HEK293 (cell line): Measurements from ENCODE around the gene FBXO21.

Experiments used
- CTCF ChIA-PET: fragments of 350-600 bp; formaldehyde crosslinking; extraction: SDS; loops from one replicate; lab custom pipeline; 2021; ENCODE audit warnings: antibody characterized with exemption; lab: Yijun Ruan, JAX
- POLR2A ChIA-PET: fragments of 300-600 bp; formaldehyde crosslinking; extraction: SDS; loops from one replicate; lab custom pipeline; 2020; ENCODE audit warnings: antibody characterized with exemption, inconsistent platforms; lab: Yijun Ruan, JAX
- H3K27ac ChIP-seq: fragments of 200-500 bp; sonication (Bioruptor generic); 2 replicates; pipeline ENCODE4 v1.5.1; 2014; ENCODE audit warnings: low read depth, low read length, control low read depth, inconsistent platforms; ENCODE audit errors: extremely low read depth
- H3K36me3 ChIP-seq, 2 experiments: fragments of 200-500 bp in 1 of 2; sonication (Bioruptor generic) in 1 of 2; 1 replicate in 1 of 2; 2 replicates in 1 of 2; pipeline ENCODE4 v1.5.1; 2014 to 2017; ENCODE audit warnings: inconsistent platforms in 2 of 2, low read length in 2 of 2; ENCODE audit not compliant: control insufficient read depth in 2 of 2, insufficient read depth in 1 of 2
- H3K4me1 ChIP-seq: fragments of 200-500 bp; sonication (Bioruptor generic); 2 replicates; pipeline ENCODE4 v1.5.1; 2014; ENCODE audit warnings: mild to moderate bottlenecking, low read length, inconsistent platforms; ENCODE audit not compliant: control insufficient read depth, insufficient read depth
- H3K4me3 ChIP-seq: 2 replicates; pipeline ENCODE4 v1.5.1; 2011; ENCODE audit warnings: low read depth, mild to moderate bottlenecking, control low read depth, low read length, moderate library complexity
- H3K9me3 ChIP-seq: fragments of 200-500 bp; sonication (Bioruptor generic); 2 replicates; pipeline ENCODE4 v1.5.1; 2014; ENCODE audit warnings: low read depth, low read length, inconsistent platforms; ENCODE audit not compliant: control insufficient read depth, insufficient read depth
- EGR2 ChIP-seq: fragments of 450-650 bp; formaldehyde crosslinking; IDR thresholded peaks from 2 replicates; pipeline ENCODE4 v1.5.1; 2016; ENCODE audit warnings: low read depth, missing biosample characterization, missing genetic modification characterization
- GLIS2 ChIP-seq: fragments of 450-650 bp; formaldehyde crosslinking; IDR thresholded peaks from 2 replicates; pipeline ENCODE4 v1.5.1; 2016; ENCODE audit warnings: missing biosample characterization, missing genetic modification characterization
- SP7 ChIP-seq: fragments of 450-650 bp; formaldehyde crosslinking; IDR thresholded peaks from 2 replicates; pipeline ENCODE4 v1.5.1; 2016; ENCODE audit warnings: missing biosample characterization, missing genetic modification characterization
- ZBTB7A ChIP-seq: fragments of 450-650 bp; formaldehyde crosslinking; IDR thresholded peaks from 2 replicates; pipeline ENCODE4 v1.5.1; 2016; ENCODE audit warnings: low read depth, missing biosample characterization, missing genetic modification characterization
- ZFP69B ChIP-seq: fragments of 450-650 bp; formaldehyde crosslinking; IDR thresholded peaks from 2 replicates; pipeline ENCODE4 v1.5.1; 2016; ENCODE audit warnings: missing biosample characterization, missing genetic modification characterization
- ZNF174 ChIP-seq: fragments of 450-650 bp; formaldehyde crosslinking; IDR thresholded peaks from 2 replicates; pipeline ENCODE4 v1.5.0; 2017; ENCODE audit warnings: missing biosample characterization, mild to moderate bottlenecking, missing genetic modification characterization
- ZNF266 ChIP-seq: fragments of 450-650 bp; formaldehyde crosslinking; IDR thresholded peaks from 2 replicates; pipeline ENCODE4 v1.5.1; 2016; ENCODE audit warnings: missing biosample characterization, missing genetic modification characterization, low read depth
- ZNF335 ChIP-seq: fragments of 450-650 bp; formaldehyde crosslinking; conservative IDR thresholded peaks from 2 replicates; pipeline ENCODE4 v1.5.1; 2016; ENCODE audit warnings: missing biosample characterization, missing genetic modification characterization
- ZNF664 ChIP-seq: fragments of 450-650 bp; formaldehyde crosslinking; IDR thresholded peaks from 2 replicates; pipeline ENCODE4 v1.5.1; 2016; ENCODE audit warnings: missing biosample characterization, missing genetic modification characterization
- ZNF747 ChIP-seq: fragments of 450-650 bp; formaldehyde crosslinking; IDR thresholded peaks from 2 replicates; pipeline ENCODE4 v1.5.1; 2016; ENCODE audit warnings: missing biosample characterization, missing genetic modification characterization
- TF ChIP-seq, protein P1 (sequence below): fragments of 450-650 bp; formaldehyde crosslinking; IDR thresholded peaks from 2 replicates; pipeline ENCODE4 v1.5.1; 2016; ENCODE audit warnings: missing biosample characterization, missing genetic modification characterization
- TF ChIP-seq, protein P2 (sequence below): fragments of 450-650 bp; formaldehyde crosslinking; optimal IDR thresholded peaks from 2 replicates; pipeline ENCODE3; 2016; ENCODE audit warnings: missing biosample characterization, mild to moderate bottlenecking, missing genetic modification characterization
- TF ChIP-seq, protein P3 (sequence below): fragments of 450-650 bp; formaldehyde crosslinking; IDR thresholded peaks from 2 replicates; pipeline ENCODE4 v1.5.1; 2017; ENCODE audit warnings: missing biosample characterization, missing genetic modification characterization
- TF ChIP-seq, protein P4 (sequence below): fragments of 450-650 bp; formaldehyde crosslinking; conservative IDR thresholded peaks from 2 replicates; pipeline ENCODE4 v1.5.1; 2016; ENCODE audit warnings: low read depth, missing biosample characterization, missing genetic modification characterization
- TF ChIP-seq, protein P5 (sequence below): fragments of 450-650 bp; formaldehyde crosslinking; IDR thresholded peaks from 2 replicates; pipeline ENCODE4 v1.5.1; 2016; ENCODE audit warnings: missing biosample characterization, missing genetic modification characterization
- TF ChIP-seq, protein P6 (sequence below): fragments of 450-650 bp; formaldehyde crosslinking; IDR thresholded peaks from 2 replicates; pipeline ENCODE4 v1.5.1; 2017; ENCODE audit warnings: missing biosample characterization, mild to moderate bottlenecking, missing genetic modification characterization, moderate library complexity

FBXO21 gene

DNA sequence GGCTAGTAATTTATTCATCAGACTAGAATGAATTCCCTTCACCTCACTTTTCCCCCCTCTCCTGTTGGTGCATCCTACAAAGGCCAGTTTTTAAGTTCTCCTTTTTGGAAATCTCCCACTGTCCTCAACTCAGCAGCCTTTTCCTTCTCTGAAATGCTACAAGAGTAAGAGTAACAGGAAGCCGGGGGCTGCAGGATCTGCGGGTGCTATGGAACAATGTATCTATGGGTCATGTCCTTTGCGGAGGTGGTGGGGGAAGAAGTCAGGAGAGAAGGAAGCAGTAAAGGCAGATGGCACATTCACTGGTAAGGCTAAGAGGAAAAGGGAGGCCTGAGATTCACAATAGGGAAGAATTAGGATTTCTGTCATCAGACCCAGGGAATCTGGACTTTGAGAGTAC is 68.8 kb downstream of the FBXO21 start:
- TF ChIP-seq, protein P1, sequence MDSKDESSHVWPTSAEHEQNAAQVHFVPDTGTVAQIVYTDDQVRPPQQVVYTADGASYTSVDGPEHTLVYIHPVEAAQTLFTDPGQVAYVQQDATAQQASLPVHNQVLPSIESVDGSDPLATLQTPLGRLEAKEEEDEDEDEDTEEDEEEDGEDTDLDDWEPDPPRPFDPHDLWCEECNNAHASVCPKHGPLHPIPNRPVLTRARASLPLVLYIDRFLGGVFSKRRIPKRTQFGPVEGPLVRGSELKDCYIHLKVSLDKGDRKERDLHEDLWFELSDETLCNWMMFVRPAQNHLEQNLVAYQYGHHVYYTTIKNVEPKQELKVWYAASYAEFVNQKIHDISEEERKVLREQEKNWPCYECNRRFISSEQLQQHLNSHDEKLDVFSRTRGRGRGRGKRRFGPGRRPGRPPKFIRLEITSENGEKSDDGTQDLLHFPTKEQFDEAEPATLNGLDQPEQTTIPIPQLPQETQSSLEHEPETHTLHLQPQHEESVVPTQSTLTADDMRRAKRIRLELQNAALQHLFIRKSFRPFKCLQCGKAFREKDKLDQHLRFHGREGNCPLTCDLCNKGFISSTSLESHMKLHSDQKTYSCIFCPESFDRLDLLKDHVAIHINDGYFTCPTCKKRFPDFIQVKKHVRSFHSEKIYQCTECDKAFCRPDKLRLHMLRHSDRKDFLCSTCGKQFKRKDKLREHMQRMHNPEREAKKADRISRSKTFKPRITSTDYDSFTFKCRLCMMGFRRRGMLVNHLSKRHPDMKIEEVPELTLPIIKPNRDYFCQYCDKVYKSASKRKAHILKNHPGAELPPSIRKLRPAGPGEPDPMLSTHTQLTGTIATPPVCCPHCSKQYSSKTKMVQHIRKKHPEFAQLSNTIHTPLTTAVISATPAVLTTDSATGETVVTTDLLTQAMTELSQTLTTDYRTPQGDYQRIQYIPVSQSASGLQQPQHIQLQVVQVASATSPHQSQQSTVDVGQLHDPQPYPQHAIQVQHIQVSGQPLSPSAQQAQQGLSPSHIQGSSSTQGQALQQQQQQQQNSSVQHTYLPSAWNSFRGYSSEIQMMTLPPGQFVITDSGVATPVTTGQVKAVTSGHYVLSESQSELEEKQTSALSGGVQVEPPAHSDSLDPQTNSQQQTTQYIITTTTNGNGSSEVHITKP = peak; percentile 14; the same call in 1 of the 2 replicates
- TF ChIP-seq EGR2 = peak; percentile 59
- no peak for TF ChIP-seq ZNF174 (tag by site-specific recombination)
- TF ChIP-seq SP7 = no peak
- H3K27ac ChIP-seq = no peak overlapping the region

DNA sequence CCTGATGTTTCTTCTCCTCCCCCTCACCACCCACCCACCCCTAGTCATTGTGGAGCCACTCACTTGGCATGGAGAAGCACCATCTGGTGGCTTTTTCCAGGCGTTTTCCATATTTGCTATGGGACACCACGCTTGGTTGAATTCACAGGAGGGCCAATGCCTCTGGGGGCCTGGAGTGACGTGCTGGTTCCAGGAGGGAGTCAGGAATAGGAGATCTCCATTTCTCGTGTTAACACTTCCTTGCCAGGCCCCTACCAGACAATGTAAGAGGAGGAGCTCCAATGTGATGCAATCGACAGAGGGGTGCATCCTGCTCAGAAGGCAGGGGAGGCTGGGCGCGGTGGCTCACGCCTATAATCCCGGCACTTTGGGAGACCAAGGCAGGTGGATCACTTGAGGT is 69.5 kb downstream of the FBXO21 start:
- Histone ChIP-seq H3K4me3 (no peak overlapping the region), H3K9me3 (no peaks in the 10 kb centered on the region), H3K36me3 (no peaks in the 10 kb centered on the region), H3K27ac (no peak overlapping the region), H3K4me1 (no peaks in the 10 kb centered on the region)
- CTCF ChIA-PET = interaction anchor here (0.6 to 4.2 kb wide), 20 partner anchors 9 to 418 kb away, joined by 4 to 106 read pairs (median 8); no protein-coding TSS in a partner anchor
- TF ChIP-seq, protein P2, sequence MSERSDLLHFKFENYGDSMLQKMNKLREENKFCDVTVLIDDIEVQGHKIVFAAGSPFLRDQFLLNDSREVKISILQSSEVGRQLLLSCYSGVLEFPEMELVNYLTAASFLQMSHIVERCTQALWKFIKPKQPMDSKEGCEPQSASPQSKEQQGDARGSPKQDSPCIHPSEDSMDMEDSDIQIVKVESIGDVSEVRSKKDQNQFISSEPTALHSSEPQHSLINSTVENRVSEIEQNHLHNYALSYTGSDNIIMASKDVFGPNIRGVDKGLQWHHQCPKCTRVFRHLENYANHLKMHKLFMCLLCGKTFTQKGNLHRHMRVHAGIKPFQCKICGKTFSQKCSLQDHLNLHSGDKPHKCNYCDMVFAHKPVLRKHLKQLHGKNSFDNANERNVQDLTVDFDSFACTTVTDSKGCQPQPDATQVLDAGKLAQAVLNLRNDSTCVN (tag by site-specific recombination) = no peak
- TF ChIP-seq ZBTB7A (tag by site-specific recombination) = no peak
- POLR2A ChIA-PET = interaction anchor here (0.6 kb wide), 1 partner anchor 27 kb away, joined by 3 read pairs; no protein-coding TSS in a partner anchor

More for the DNA sequence above, 68.8 kb downstream of the FBXO21 start:
- ChIA-PET CTCF (interaction anchor here (0.6 to 4.2 kb wide), 5 partner anchors 11 to 1704 kb away, joined by 3 to 106 read pairs (median 13); no protein-coding TSS in a partner anchor), POLR2A (no interaction called here)
- Histone ChIP-seq H3K4me1 (no peaks in the 10 kb centered on the region), H3K9me3 (no peaks in the 10 kb centered on the region), H3K4me3 (no peak overlapping the region), H3K36me3 (no peaks in the 10 kb centered on the region)

DNA sequence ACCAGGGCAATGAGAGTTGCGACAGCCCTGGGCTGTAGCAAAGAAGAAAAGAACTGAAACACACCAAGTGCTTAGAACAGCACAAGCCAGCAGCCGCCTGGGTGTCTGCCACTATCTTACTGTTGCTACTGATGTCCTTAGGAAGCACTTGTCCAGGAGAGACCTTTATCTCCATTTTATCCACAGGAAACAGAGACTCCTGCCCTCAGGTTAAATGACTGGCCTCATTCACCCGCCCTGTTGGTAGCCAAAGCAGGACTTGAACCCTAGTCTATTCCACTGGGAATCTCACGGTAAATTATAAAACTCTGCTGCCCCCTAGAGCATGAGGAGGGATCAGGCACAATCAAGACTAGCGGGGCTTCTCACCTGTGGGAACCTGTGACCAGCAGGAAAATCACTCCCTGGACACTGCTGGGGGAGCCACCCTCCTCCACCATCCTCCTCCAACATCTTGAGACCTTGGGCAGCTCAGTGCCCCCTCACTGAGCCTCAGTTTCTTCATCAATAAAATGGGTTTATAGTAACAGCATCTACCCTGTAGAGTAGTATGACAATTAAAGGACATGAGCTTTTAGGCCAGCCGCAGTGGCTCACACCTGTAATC is 70.6 kb downstream of the FBXO21 start:
- no peak overlapping the region for H3K27ac ChIP-seq
- no peaks in the 10 kb centered on the region for H3K36me3 ChIP-seq
- no peaks in the 10 kb centered on the region for H3K4me1 ChIP-seq
- POLR2A ChIA-PET = no interaction called here
- no peaks in the 10 kb centered on the region for H3K9me3 ChIP-seq
- CTCF ChIA-PET = interaction anchor here (0.6 to 4.2 kb wide), 39 partner anchors 9 to 939 kb away, joined by 3 to 106 read pairs (median 5); no protein-coding TSS in a partner anchor
- no peak overlapping the region for H3K4me3 ChIP-seq
- TF ChIP-seq ZNF664 (tag by site-specific recombination) (no peak), ZNF747 (no peak), ZNF335 (tag by site-specific recombination) (no peak), ZNF266 (tag by site-specific recombination) (no peak), ZFP69B (tag by site-specific recombination) (no peak), GLIS2 (tag by site-specific recombination) (no peak), EGR2 (no peak)
- TF ChIP-seq, protein P3, sequence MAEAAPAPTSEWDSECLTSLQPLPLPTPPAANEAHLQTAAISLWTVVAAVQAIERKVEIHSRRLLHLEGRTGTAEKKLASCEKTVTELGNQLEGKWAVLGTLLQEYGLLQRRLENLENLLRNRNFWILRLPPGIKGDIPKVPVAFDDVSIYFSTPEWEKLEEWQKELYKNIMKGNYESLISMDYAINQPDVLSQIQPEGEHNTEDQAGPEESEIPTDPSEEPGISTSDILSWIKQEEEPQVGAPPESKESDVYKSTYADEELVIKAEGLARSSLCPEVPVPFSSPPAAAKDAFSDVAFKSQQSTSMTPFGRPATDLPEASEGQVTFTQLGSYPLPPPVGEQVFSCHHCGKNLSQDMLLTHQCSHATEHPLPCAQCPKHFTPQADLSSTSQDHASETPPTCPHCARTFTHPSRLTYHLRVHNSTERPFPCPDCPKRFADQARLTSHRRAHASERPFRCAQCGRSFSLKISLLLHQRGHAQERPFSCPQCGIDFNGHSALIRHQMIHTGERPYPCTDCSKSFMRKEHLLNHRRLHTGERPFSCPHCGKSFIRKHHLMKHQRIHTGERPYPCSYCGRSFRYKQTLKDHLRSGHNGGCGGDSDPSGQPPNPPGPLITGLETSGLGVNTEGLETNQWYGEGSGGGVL = no peak
- TF ChIP-seq, protein P4, sequence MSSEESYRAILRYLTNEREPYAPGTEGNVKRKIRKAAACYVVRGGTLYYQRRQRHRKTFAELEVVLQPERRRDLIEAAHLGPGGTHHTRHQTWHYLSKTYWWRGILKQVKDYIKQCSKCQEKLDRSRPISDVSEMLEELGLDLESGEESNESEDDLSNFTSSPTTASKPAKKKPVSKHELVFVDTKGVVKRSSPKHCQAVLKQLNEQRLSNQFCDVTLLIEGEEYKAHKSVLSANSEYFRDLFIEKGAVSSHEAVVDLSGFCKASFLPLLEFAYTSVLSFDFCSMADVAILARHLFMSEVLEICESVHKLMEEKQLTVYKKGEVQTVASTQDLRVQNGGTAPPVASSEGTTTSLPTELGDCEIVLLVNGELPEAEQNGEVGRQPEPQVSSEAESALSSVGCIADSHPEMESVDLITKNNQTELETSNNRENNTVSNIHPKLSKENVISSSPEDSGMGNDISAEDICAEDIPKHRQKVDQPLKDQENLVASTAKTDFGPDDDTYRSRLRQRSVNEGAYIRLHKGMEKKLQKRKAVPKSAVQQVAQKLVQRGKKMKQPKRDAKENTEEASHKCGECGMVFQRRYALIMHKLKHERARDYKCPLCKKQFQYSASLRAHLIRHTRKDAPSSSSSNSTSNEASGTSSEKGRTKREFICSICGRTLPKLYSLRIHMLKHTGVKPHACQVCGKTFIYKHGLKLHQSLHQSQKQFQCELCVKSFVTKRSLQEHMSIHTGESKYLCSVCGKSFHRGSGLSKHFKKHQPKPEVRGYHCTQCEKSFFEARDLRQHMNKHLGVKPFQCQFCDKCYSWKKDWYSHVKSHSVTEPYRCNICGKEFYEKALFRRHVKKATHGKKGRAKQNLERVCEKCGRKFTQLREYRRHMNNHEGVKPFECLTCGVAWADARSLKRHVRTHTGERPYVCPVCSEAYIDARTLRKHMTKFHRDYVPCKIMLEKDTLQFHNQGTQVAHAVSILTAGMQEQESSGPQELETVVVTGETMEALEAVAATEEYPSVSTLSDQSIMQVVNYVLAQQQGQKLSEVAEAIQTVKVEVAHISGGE = no peak
- TF ChIP-seq, protein P5, sequence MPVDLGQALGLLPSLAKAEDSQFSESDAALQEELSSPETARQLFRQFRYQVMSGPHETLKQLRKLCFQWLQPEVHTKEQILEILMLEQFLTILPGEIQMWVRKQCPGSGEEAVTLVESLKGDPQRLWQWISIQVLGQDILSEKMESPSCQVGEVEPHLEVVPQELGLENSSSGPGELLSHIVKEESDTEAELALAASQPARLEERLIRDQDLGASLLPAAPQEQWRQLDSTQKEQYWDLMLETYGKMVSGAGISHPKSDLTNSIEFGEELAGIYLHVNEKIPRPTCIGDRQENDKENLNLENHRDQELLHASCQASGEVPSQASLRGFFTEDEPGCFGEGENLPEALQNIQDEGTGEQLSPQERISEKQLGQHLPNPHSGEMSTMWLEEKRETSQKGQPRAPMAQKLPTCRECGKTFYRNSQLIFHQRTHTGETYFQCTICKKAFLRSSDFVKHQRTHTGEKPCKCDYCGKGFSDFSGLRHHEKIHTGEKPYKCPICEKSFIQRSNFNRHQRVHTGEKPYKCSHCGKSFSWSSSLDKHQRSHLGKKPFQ (tag by site-specific recombination) = 0 out of 2 replicates have a peak, but pooled peaks have one; percentile 28
- TF ChIP-seq, protein P6, sequence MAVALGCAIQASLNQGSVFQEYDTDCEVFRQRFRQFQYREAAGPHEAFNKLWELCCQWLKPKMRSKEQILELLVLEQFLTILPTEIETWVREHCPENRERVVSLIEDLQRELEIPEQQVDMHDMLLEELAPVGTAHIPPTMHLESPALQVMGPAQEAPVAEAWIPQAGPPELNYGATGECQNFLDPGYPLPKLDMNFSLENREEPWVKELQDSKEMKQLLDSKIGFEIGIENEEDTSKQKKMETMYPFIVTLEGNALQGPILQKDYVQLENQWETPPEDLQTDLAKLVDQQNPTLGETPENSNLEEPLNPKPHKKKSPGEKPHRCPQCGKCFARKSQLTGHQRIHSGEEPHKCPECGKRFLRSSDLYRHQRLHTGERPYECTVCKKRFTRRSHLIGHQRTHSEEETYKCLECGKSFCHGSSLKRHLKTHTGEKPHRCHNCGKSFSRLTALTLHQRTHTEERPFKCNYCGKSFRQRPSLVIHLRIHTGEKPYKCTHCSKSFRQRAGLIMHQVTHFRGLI (tag by site-specific recombination) = no peak
